NCI-H2227 (cell line): ENCODE measurements around the gene ZNF329.
"Not testable (repeated sequence)": the region's sequence is repeated elsewhere in the genome, so short reads cannot be mapped to it uniquely, and the experiment has no call there.

Source experiments
- DNase-seq: peaks from one replicate; lab custom pipeline; 2025; ENCODE audit not compliant: unreplicated experiment; lab: John Stamatoyannopoulos, UW

ZNF329 gene

GRCh38 chr19:58150328-58150921 is at the start of gene ZNF329:
Gene ZNF329, minus strand, starts transcription at chr19:58150789. Its CDS starts 21,286 bp downstream, at chr19:58129503.
- peak; percentile 94 for DNase-seq

- peak; percentile 36 for DNase-seq
These were observed 46.5 kb upstream of the ZNF329 start for GRCh38 chr19:58196901-58197616.

GRCh38 chr19:58183817-58184215 is 33.2 kb upstream of the ZNF329 start:
- no peak for DNase-seq

- peak; percentile 99 for DNase-seq
These were observed 32.6 kb upstream of the ZNF329 start, which contains the start of gene ZNF274 for GRCh38 chr19:58182989-58183816. Gene ZNF274, plus strand, starts transcription at chr19:58183061. Its CDS starts 905 bp downstream, at chr19:58183966.

- DNase-seq = no peak
These were observed 32.0 kb upstream of the ZNF329 start for GRCh38 chr19:58182577-58182988.

- peak; percentile 53 for DNase-seq
These were observed 31.4 kb upstream of the ZNF329 start for GRCh38 chr19:58181902-58182576.

GRCh38 chr19:58170860-58171259 is 20.3 kb upstream of the ZNF329 start:
- no peak for DNase-seq

GRCh38 chr19:58166708-58167280 is 16.2 kb upstream of the ZNF329 start:
- DNase-seq = no peak

- DNase-seq = no peak
These were observed 15.7 kb upstream of the ZNF329 start for GRCh38 chr19:58166268-58166667.

GRCh38 chr19:58157045-58157728 is 6.6 kb upstream of the ZNF329 start:
- DNase-seq = no peak

GRCh38 chr19:58154679-58155648 is 4.4 kb upstream of the ZNF329 start:
- peak; percentile 100 for DNase-seq

- DNase-seq = no peak
These were observed 3.7 kb upstream of the ZNF329 start for GRCh38 chr19:58154287-58154678.

- no peak for DNase-seq
These were observed 2.8 kb upstream of the ZNF329 start for GRCh38 chr19:58153386-58153785.

- DNase-seq = not testable (repeated sequence)
These were observed 3.1 kb downstream of the ZNF329 start for GRCh38 chr19:58147475-58147874.

GRCh38 chr19:58145849-58146248 is 4.7 kb downstream of the ZNF329 start:
- no peak for DNase-seq

- DNase-seq = no peak
These were observed 16.3 kb downstream of the ZNF329 start for GRCh38 chr19:58134244-58134643.

- no peak for DNase-seq
These were observed 21.3 kb downstream of the ZNF329 start for GRCh38 chr19:58129284-58129683.

- DNase-seq = no peak
These were observed 22.4 kb downstream of the ZNF329 start for GRCh38 chr19:58128041-58128685.

- no peak for DNase-seq
These were observed 27.2 kb downstream of the ZNF329 start for GRCh38 chr19:58123354-58123753.
